Measurements from ENCODE around the gene CDH26. TPM values are rescaled to one million over a fixed set of nuclear protein-coding genes. Genes with fewer than 3 reads are reported as not detected.

CDH26 gene
- total RNA-seq, 2 experiments from 2014 or later, result 0.19 to 0.36 TPM

- no peaks in the 10 kb centered on the region for H3K79me2 ChIP-seq (ENCODE audit: insufficient read depth, low read depth, low read length)
- TF ChIP-seq CTCF (conservative IDR thresholded peaks at IDR 0.05; ENCODE audit: low read length) (no peak), EZH2phosphoT487 (IDR thresholded peaks at IDR 0.05; ENCODE audit: borderline replicate concordance, low read depth, low read length) (no peak)
- H3K4me2 ChIP-seq (ENCODE audit: low read length), result no peak overlapping the region
- CTCF ChIA-PET (ENCODE audit: unreplicated experiment), result no interaction called here
- POLR2A ChIA-PET, result no interaction called here
- no peaks in the 10 kb centered on the region for H3K9me2 ChIP-seq (ENCODE audit: insufficient read depth, low read length)
- BruUV-seq (replicated peaks), result no TSS peak
- H3K4me1 ChIP-seq (ENCODE audit: insufficient read depth, low read length, poor library complexity, severe bottlenecking), result no peaks in the 10 kb centered on the region
- intact Hi-C loops (cut with micrococcal nuclease; ENCODE audit: unreplicated experiment), result no loop called here
- no peak overlapping the region for H3K27ac ChIP-seq (ENCODE audit: low read depth, low read length, poor library complexity, severe bottlenecking)
- DNase-seq (ENCODE audit: low spot score), result no peak
- H4K20me1 ChIP-seq (ENCODE audit: insufficient read depth, low read length), result no peaks in the 10 kb centered on the region
- H2AFZ ChIP-seq (ENCODE audit: low read length), result no peak overlapping the region
- no peak overlapping the region for H3K4me3 ChIP-seq (ENCODE audit: low read depth, low read length, poor library complexity, severe bottlenecking)
- no peaks in the 10 kb centered on the region for H3K36me3 ChIP-seq (ENCODE audit: insufficient read depth, low read length)
- no peaks in the 10 kb centered on the region for H3K9me3 ChIP-seq (ENCODE audit: low read length)
Observed at GRCh38 chr20:60026010-60026409, 67.8 kb downstream of the CDH26 start.

GRCh38 chr20:60030471-60030870 is 72.2 kb downstream of the CDH26 start:
- no peaks in the 10 kb centered on the region for H3K36me3 ChIP-seq (ENCODE audit: insufficient read depth, low read length)
- POLR2A ChIA-PET, result no interaction called here
- CTCF ChIA-PET (ENCODE audit: unreplicated experiment), result no interaction called here
- intact Hi-C loops (cut with micrococcal nuclease; ENCODE audit: unreplicated experiment), result no loop called here
- H3K27ac ChIP-seq (ENCODE audit: low read depth, low read length, poor library complexity, severe bottlenecking), result no peak overlapping the region
- no peaks in the 10 kb centered on the region for H3K4me1 ChIP-seq (ENCODE audit: insufficient read depth, low read length, poor library complexity, severe bottlenecking)
- H3K9me3 ChIP-seq (ENCODE audit: low read length), result no peaks in the 10 kb centered on the region
- no peak for DNase-seq (ENCODE audit: low spot score)
- H3K4me2 ChIP-seq (ENCODE audit: low read length), result no peak overlapping the region
- H4K20me1 ChIP-seq (ENCODE audit: insufficient read depth, low read length), result no peaks in the 10 kb centered on the region
- H2AFZ ChIP-seq (ENCODE audit: low read length), result no peak overlapping the region
- BruUV-seq (replicated peaks), result no TSS peak
- TF ChIP-seq EZH2phosphoT487 (IDR thresholded peaks at IDR 0.05; ENCODE audit: borderline replicate concordance, low read depth, low read length) (no peak), CTCF (conservative IDR thresholded peaks at IDR 0.05; ENCODE audit: low read length) (no peak)
- H3K9me2 ChIP-seq (ENCODE audit: insufficient read depth, low read length), result no peaks in the 10 kb centered on the region
- H3K4me3 ChIP-seq (ENCODE audit: low read depth, low read length, poor library complexity, severe bottlenecking), result no peak overlapping the region
- no peaks in the 10 kb centered on the region for H3K79me2 ChIP-seq (ENCODE audit: insufficient read depth, low read depth, low read length)

GRCh38 chr20:60031107-60031506 is 72.9 kb downstream of the CDH26 start:
- BruUV-seq (replicated peaks), result no TSS peak
- intact Hi-C loops (cut with micrococcal nuclease; ENCODE audit: unreplicated experiment), result no loop called here
- TF ChIP-seq CTCF (conservative IDR thresholded peaks at IDR 0.05; ENCODE audit: low read length) (no peak), EZH2phosphoT487 (IDR thresholded peaks at IDR 0.05; ENCODE audit: borderline replicate concordance, low read depth, low read length) (no peak)
- Histone ChIP-seq H3K4me3 (ENCODE audit: low read depth, low read length, poor library complexity, severe bottlenecking) (no peak overlapping the region), H2AFZ (ENCODE audit: low read length) (no peak overlapping the region), H4K20me1 (ENCODE audit: insufficient read depth, low read length) (no peaks in the 10 kb centered on the region), H3K4me1 (ENCODE audit: insufficient read depth, low read length, poor library complexity, severe bottlenecking) (no peaks in the 10 kb centered on the region), H3K79me2 (ENCODE audit: insufficient read depth, low read depth, low read length) (no peaks in the 10 kb centered on the region), H3K36me3 (ENCODE audit: insufficient read depth, low read length) (no peaks in the 10 kb centered on the region), H3K4me2 (ENCODE audit: low read length) (no peak overlapping the region), H3K9me2 (ENCODE audit: insufficient read depth, low read length) (no peaks in the 10 kb centered on the region), H3K27ac (ENCODE audit: low read depth, low read length, poor library complexity, severe bottlenecking) (no peak overlapping the region), H3K9me3 (ENCODE audit: low read length) (no peaks in the 10 kb centered on the region)
- CTCF ChIA-PET (ENCODE audit: unreplicated experiment), result no interaction called here
- POLR2A ChIA-PET, result no interaction called here
- DNase-seq (ENCODE audit: low spot score), result no peak

Data from OCI-LY7 (cell line).